Kidney epithelial cell (primary cell): ENCODE results near the gene VDR. TPM values are rescaled to one million over a fixed set of nuclear protein-coding genes. Genes with fewer than 3 reads are reported as not detected.

ENCODE experiments used
- DNase-seq: peaks from one replicate; pipeline ENCODE4 v3.0.0-alpha.2; 2010; ENCODE audit warnings: low read depth
- H3K27me3 ChIP-seq: 2 replicates; pipeline ENCODE4 v1.6.0; 2011; ENCODE audit warnings: low read length; ENCODE audit not compliant: control insufficient read depth, insufficient read depth
- H3K36me3 ChIP-seq: 2 replicates; pipeline ENCODE4 v1.5.1; 2011; ENCODE audit warnings: low read length; ENCODE audit not compliant: control insufficient read depth, insufficient read depth
- H3K4me3 ChIP-seq: 2 replicates; pipeline ENCODE4 v1.5.1; 2011; ENCODE audit warnings: low read depth, mild to moderate bottlenecking, control low read depth, low read length
- total RNA-seq: library from RNA; depleted of rRNA; stranded (reverse); fragments of >200 nt; gene quantifications from 2 replicates; pipeline ENCODE4 v1.2.3, GENCODE V29; 2015
- TF ChIP-seq, protein P1 (sequence below): IDR thresholded peaks from 2 replicates; pipeline ENCODE4 v1.5.1; 2011; ENCODE audit warnings: mild to moderate bottlenecking, moderate library complexity, low read length, control low read depth, inconsistent platforms; ENCODE audit not compliant: insufficient read depth, poor library complexity, severe bottlenecking

The VDR gene
- total RNA-seq, 1 donor from 2014 or later, result 21.9 TPM

DNA sequence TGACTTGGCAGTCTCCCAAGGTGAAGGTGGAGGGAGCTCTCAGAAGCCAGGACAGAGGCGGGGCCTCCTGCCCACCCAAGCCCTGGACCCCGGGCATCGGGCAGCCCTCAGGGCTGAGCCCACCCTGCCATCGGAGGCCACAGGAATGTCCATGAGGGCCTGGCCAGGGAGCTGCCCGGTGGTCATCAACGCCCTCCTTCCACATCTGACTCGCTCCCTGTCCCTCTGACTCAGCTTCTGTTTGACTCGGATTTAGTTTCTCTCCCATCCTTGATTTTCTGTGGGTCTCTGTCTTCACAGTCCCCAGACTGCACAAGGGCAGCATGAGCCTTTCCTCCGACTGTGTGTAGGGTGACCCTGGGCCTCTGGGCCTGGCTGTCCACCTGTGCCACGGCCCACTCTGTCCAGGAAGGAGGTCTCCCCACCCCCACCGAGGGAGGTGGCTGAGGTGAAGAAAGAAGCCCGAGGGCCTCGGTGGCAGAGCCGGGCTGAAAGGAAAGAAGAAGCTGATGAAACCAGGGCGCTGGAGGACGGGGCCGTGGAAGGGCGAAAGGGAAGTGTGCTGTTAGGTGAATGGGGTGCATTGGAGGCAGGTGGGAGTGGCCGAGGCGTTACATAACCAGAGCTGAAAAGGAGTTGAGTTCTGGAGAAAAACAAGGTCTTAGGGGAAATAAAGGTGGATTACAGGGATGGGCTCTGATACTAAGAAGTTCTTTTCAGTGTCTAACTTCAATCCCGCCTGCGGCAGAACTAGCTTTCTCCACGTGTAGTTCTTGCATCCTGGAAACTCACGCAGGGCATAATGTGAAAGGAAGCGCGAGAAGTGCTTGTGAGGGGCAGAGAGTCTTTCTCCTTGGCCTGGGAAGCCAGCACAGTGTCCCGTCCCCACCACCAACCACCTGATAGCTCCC lies 41.9 kb upstream of the VDR start:
- TF ChIP-seq, protein P1, sequence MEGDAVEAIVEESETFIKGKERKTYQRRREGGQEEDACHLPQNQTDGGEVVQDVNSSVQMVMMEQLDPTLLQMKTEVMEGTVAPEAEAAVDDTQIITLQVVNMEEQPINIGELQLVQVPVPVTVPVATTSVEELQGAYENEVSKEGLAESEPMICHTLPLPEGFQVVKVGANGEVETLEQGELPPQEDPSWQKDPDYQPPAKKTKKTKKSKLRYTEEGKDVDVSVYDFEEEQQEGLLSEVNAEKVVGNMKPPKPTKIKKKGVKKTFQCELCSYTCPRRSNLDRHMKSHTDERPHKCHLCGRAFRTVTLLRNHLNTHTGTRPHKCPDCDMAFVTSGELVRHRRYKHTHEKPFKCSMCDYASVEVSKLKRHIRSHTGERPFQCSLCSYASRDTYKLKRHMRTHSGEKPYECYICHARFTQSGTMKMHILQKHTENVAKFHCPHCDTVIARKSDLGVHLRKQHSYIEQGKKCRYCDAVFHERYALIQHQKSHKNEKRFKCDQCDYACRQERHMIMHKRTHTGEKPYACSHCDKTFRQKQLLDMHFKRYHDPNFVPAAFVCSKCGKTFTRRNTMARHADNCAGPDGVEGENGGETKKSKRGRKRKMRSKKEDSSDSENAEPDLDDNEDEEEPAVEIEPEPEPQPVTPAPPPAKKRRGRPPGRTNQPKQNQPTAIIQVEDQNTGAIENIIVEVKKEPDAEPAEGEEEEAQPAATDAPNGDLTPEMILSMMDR, result no peak
- Histone ChIP-seq H3K27me3 (peaks cover 14% of the 10 kb centered on the region), H3K36me3 (no peaks in the 10 kb centered on the region), H3K4me3 (no peak overlapping the region)
- DNase-seq, result no peak

DNA sequence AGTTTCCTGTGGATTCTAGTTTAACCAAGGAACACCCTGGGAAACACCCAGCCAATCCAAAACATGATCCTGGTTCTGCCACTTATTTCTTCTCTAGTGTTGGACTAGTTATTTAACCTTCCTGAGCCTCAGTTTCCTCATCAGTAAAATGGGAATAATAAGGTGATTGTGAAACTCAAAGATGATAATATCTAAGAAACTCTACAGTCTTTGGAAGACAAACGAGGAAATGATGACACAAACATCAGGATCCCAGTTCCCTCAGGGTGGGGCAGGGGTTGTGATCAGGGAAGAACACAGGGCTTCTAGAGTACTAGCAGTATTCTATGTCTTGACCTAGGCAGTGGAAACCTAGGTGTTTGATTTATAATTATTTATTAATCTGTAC lies 40.5 kb upstream of the VDR start:
- Histone ChIP-seq H3K4me3 (no peak overlapping the region), H3K36me3 (no peaks in the 10 kb centered on the region), H3K27me3 (peaks cover 16% of the 10 kb centered on the region)
- no peak for DNase-seq
- TF ChIP-seq, protein P1, result no peak

DNA sequence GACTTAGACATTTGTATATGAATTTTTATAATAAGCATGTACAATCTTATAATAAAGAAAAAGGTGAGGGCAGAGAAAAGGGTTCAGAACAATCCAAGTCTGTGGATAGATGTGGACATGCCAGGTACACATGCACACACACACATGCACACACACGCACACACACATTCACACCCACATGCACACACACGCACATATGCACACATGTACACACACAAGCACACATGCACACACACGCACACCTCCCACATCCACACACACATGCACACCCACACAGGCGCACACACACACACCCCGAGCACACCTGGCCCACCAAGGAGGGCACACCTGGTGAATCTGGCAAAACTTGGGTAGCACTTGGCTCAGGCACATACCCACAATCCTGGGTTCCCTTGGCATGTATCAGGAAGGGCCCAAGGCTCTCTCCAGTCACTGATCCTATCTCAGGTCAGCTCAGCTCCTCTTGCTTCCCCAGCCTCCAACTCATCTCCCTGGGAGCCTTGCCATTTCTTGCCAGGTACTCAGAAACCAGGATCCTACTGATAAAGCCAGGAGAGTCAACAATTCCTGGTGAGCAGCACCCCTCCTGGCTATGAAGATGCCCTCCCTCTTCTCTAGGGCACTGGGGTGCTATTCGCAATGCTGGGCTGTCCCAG lies 40.0 kb upstream of the VDR start:
- TF ChIP-seq, protein P1, result no peak
- H3K36me3 ChIP-seq, result no peaks in the 10 kb centered on the region
- H3K4me3 ChIP-seq, result no peak overlapping the region
- DNase-seq, result no peak
- H3K27me3 ChIP-seq, result peaks cover 16% of the 10 kb centered on the region

DNA sequence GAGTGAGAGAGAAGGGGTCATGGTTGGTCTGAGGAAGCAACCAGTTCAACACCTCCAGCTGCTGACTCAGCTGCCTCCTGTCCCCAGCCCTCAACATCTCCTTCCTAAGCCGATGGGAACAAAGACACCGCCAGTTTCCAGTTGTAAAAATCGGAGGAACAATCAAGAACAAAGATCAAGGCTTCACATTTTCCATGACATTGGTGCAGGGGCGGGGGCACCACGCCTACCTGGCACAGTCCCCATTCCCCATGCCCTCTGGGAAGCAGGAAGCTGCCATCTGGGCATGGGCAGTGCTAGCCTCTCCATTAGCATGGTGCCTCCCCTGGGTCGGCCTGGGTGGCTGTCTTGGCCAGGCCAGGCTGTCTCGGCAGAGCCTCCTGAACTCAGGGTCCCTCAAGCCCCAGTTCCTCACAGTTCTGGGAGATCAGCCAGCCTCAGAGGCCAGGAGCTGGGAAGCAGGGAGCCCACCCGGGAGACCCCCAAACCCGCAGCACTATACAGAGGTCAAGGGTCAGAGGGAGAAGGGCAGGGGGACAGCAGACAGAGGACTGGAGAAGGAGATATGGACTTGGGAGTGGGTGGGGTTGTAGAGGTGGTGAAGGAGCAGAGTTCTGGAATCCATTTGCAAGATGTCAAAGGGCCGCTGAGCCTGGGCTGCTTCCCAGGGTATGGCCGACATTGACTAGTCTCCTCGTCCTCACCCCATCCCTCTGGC lies 39.0 kb upstream of the VDR start:
- DNase-seq, result no peak
- TF ChIP-seq, protein P1, result no peak

DNA sequence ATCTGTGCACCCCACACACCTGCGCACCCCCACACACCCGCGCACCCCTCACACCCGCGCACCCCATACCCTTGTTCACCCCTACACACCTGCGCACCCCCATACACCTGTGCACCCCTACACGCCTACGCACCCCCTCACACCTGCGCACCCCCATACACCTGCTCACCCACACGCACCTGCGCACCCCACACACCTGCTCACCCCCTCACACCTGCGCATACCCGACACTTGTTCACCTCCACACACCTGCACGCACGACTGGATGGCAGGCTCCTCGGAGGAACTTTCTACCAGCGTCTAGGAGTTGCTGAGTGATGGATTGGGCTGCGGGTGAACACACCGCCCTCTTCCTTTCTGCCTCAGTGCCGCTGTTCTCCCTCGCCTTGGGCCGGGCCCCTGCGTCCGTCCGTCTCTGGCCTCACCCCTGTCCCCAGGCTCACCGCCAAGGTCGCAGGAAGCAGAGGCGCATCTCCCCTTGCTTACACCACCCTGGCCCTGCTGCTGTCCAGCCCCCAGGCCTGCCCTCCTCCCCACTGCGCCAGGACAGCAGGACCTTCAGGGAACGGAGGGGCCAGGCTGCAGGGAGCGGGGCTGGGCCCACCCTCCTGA lies 37.9 kb upstream of the VDR start:
- H3K4me3 ChIP-seq, result no peak overlapping the region
- TF ChIP-seq, protein P1, result no peak
- peaks cover 16% of the 10 kb centered on the region for H3K27me3 ChIP-seq
- no peak for DNase-seq
- H3K36me3 ChIP-seq, result no peaks in the 10 kb centered on the region

More for the DNA sequence above, 39.0 kb upstream of the VDR start:
- H3K36me3 ChIP-seq, result no peaks in the 10 kb centered on the region
- no peak overlapping the region for H3K4me3 ChIP-seq
- H3K27me3 ChIP-seq, result peaks cover 16% of the 10 kb centered on the region
